ENCODE measurements around the gene TMEM150C.
A peak's percentile ranks its signal among the peaks of the same experiment; 100 is the strongest.

Gene TMEM150C

GRCh38 chr4:82561786-82562563 is at the start of gene TMEM150C:
Gene TMEM150C, minus strand, starts transcription at chr4:82561988. Its CDS starts 57,331 bp downstream, at chr4:82504657.
- DNase-seq: no peak

GRCh38 chr4:82611527-82611926 is 49.7 kb upstream of the TMEM150C start:
- DNase-seq: no peak

- DNase-seq: no peak
Measured at GRCh38 chr4:82610041-82610440, 48.3 kb upstream of the TMEM150C start.

- DNase-seq: no peak
Measured at GRCh38 chr4:82606622-82607021, 44.8 kb upstream of the TMEM150C start.

- DNase-seq: no peak
Measured at GRCh38 chr4:82604522-82604921, 42.7 kb upstream of the TMEM150C start.

- no peak for DNase-seq
Measured at GRCh38 chr4:82601242-82602015, 39.6 kb upstream of the TMEM150C start.

- DNase-seq: peak; percentile 8
Measured at GRCh38 chr4:82599336-82599735, 37.5 kb upstream of the TMEM150C start.

- no peak for DNase-seq
Measured at GRCh38 chr4:82594456-82594855, 32.7 kb upstream of the TMEM150C start.

- no peak for DNase-seq
Measured at GRCh38 chr4:82593411-82593810, 31.6 kb upstream of the TMEM150C start.

GRCh38 chr4:82592639-82593038 is 30.9 kb upstream of the TMEM150C start:
- DNase-seq: no peak

- DNase-seq: no peak
Measured at GRCh38 chr4:82591592-82591991, 29.8 kb upstream of the TMEM150C start.

GRCh38 chr4:82589756-82590155 is 28.0 kb upstream of the TMEM150C start:
- DNase-seq: no peak

GRCh38 chr4:82588771-82589270 is 27.0 kb upstream of the TMEM150C start:
- no peak for DNase-seq

GRCh38 chr4:82587826-82588540 is 26.2 kb upstream of the TMEM150C start:
- no peak for DNase-seq

GRCh38 chr4:82585690-82586435 is 24.1 kb upstream of the TMEM150C start:
- no peak for DNase-seq

GRCh38 chr4:82584931-82585330 is 23.1 kb upstream of the TMEM150C start:
- no peak for DNase-seq

- no peak for DNase-seq
Measured at GRCh38 chr4:82583897-82584587, 22.3 kb upstream of the TMEM150C start.

- DNase-seq: no peak
Measured at GRCh38 chr4:82579932-82580331, 18.1 kb upstream of the TMEM150C start.

GRCh38 chr4:82578935-82579334 is 17.1 kb upstream of the TMEM150C start:
- DNase-seq: no peak

GRCh38 chr4:82577451-82577850 is 15.7 kb upstream of the TMEM150C start:
- DNase-seq: no peak

- DNase-seq: no peak
Measured at GRCh38 chr4:82569727-82570126, 7.9 kb upstream of the TMEM150C start.

GRCh38 chr4:82569076-82569475 is 7.3 kb upstream of the TMEM150C start:
- DNase-seq: no peak

All from activated CD4-positive, alpha-beta T cell treated with anti-CD3 and anti-CD28 coated beads, Interleukin-2, amount 50 U/mL, for 16 hours (primary cell).